GM18520 (cell line): ENCODE data around the gene FBXL19.

ENCODE experiments used
- ATAC-seq: cut with Tn5 transposase; IDR thresholded peaks from one replicate; pipeline ENCODE4 v1.9.1; 2021; ENCODE audit not compliant: unreplicated experiment

FBXL19 gene

GRCh38 chr16:30942426-30942806 is 19.0 kb downstream of the FBXL19 start:
- no peak for ATAC-seq

GRCh38 chr16:30944352-30944751 is 21.0 kb downstream of the FBXL19 start:
- no peak for ATAC-seq

GRCh38 chr16:30946671-30947540 is 23.5 kb downstream of the FBXL19 start:
- ATAC-seq = no peak

- no peak for ATAC-seq
Measured at GRCh38 chr16:30947541-30947858, 24.1 kb downstream of the FBXL19 start.

DNA sequence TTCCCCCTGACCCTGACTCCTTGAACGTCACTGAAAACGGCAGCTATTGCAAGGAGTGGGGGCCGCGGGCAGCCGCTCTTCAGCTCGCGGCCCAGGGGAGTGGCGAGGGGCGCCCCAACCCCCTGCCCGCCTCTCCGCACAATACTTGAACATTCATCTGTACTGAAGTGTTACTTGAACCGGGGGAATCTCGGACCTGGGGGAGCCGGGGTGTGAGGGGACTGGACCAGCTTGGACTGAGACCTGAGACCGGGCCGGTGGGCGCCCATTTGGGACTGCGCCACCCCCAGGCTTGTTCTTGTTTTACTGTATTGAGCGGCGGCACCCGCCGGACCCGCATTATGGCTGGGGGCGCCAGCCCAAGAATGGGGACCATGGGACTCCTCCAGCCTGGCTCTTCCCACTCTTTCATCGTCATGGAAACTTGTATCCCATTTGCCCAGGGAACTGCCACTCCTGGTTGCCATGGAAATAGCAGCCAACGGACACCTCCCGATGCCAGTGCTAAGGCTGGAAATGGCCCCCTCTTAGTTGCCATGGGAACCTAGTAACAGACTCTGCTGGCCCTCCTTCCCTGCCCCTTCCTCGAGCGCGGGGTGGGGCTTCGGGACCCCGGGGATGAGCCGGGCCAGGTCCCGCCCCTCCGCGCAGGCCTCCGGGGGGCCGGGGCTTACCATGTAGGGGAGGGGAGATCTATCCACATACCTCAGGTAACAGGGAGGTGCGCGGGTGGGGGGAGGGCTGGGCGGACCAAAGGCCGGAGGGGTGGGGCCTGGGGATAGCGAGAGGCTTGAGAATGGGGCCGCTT is 24.7 kb downstream of the FBXL19 start:
- no peak for ATAC-seq

DNA sequence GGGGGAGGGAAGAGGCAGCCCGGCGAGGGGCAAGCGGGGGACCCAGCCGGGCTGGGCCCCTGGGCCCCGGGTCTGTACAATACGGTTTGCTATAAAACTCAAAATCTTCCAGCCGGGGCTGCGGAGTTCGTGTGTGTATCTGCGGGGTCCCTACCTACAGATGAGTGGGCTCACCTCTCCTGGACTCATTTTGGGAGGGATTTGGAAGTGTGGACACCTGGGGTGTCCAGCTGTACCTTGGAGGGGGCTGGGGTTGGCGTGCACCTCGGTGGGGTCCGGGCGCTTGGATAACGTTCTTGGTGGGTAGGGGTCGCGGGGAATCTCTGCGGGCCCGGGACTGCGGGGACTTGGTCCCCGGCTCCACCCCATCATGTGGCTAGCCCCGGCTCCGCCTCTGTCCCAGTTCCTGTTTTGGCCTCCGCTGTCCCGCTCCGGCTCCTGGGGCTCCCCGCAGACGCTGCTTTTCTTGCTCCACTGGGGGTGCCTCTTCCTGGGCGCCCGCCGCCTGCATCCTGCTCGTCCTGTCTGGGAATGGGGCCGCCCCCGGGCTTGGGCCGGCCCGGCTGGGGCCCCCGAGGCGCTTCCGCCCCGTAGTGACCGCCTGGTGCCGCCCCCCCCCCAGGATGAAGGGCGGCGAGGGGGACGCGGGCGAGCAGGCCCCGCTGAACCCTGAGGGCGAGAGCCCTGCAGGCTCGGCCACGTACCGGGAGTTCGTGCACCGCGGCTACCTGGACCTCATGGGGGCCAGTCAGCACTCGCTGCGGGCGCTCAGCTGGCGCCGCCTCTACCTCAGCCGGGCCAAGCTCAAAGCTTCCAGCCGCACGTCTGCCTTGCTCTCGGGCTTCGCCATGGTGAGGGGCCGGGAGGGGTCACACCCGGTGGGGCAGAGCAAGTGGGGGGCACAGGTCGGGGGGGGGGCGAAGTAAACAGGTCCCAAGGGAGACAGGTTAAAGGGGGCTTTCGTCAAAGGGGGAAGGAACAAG is 25.6 kb downstream of the FBXL19 start, which contains the start of gene ORAI3:
Gene ORAI3 (plus strand): TSS at position 402 of the 983 bp plus-strand sequence. CDS start 222 bp downstream, at position 624.
- ATAC-seq = peak; percentile 46

- ATAC-seq = peak; percentile 34
Measured at GRCh38 chr16:30949650-30950515, 26.5 kb downstream of the FBXL19 start.

GRCh38 chr16:30950516-30951065 is 27.2 kb downstream of the FBXL19 start:
- ATAC-seq = no peak

DNA sequence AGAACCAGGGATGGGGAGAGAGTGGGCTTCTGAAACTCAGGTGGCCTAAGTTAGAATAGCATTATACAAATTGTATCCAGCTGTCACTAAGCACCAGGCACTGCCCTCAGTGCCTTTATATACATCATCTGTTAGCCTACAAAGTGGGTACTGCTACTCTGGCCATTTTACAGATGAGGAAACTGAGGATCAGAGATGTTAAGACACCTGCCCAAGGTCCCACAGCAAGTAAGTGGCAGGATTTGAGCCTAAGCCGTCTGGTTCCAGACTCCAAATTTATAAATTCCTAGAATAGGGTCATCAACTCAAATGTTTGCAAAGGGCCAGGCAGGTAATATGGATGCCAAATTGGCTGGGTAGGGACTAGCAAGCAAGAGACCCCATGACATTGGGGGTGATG is 27.8 kb downstream of the FBXL19 start:
- ATAC-seq = no peak

DNA sequence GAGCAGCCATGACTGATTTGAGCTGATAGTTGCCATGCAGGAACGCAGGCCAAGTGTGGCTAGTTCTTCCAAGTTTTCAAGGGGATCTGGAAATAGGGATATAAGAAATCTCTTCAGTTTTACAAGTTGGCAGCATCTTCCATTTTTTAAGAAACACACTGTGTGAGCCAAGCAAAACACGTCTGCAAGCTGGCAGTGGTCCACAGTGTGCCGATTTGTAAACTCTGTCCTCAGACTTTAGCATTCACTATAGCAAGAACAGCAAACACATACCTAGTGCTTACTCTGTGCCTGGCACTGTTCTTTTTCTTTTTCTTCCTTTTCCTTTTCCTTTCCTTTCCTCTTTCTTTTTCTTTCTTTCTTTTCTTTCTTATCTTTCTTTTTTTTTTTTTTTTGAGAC is 28.4 kb downstream of the FBXL19 start:
- ATAC-seq = no peak

DNA sequence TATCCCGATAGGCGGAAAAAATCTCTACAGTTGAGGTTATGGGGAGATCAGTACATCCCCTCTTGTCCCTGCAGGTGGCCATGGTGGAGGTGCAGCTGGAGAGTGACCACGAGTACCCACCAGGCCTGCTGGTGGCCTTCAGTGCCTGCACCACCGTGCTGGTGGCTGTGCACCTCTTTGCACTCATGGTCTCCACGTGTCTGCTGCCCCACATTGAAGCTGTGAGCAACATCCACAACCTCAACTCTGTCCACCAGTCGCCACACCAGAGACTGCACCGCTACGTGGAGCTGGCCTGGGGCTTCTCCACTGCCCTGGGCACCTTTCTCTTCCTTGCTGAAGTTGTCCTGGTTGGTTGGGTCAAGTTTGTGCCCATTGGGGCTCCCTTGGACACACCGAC is 29.7 kb downstream of the FBXL19 start:
- ATAC-seq = no peak

- peak; percentile 22 for ATAC-seq
Measured at GRCh38 chr16:30953511-30954124, 30.2 kb downstream of the FBXL19 start.

DNA sequence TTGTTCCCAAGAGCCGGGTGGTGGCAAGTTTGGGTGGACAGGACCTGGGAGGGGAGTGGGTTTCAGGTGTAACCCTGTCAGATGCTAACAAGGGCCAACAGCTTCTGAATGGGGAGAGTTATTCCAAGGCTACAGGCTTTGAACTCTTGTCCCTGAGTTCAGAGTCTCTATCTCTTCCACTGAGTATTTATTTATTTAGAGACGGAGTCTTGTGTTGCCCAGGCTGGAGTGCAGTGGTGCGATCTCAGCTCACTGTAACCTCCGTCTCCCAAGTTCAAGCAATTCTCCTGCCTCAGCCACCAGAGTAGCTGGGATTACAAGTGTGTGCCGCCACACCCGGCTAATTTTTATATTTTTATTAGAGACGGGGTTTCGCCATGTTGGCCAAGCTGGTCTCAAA is 31.6 kb downstream of the FBXL19 start:
- no peak for ATAC-seq

DNA sequence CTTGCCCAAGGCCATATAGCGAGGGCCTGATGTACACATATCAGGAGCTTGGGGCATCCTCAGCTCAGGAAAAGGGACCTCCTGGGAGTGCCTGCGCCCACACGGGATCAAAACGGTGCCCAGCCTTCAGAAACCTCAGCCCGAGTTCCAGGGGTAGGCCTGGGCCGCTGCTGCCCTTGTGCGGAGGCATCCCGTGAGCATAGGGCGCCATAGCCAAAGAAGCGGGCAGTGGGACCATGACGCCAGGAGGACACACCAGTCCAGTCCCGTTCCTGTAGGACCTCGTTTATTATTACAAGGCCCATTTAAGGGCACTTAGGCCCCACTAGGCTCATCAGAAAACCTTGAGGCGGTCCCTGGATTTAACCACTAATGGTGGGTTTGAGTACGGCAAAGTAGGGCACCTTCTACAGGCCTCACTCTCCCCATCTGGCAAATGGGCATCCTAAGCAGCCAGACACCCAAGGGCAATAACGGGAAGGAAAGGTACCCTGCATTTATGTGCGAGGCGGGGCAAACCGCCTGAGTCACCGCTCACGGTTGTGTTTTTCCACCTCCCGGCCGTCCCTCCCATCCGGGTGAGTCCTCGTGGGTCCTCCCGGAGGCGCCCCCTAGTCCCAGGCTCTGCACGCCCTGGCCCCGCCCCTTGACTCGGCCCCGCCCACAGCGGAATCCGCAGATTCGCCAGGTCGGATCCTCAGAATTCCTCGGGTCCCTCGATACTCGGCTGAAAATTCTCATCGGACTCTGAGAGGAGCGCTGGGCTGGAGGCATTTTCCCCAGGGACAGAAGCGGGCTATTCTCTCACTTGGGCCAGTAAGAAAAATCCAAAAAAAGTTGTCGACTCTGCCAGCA is 33.5 kb downstream of the FBXL19 start:
- ATAC-seq = no peak

DNA sequence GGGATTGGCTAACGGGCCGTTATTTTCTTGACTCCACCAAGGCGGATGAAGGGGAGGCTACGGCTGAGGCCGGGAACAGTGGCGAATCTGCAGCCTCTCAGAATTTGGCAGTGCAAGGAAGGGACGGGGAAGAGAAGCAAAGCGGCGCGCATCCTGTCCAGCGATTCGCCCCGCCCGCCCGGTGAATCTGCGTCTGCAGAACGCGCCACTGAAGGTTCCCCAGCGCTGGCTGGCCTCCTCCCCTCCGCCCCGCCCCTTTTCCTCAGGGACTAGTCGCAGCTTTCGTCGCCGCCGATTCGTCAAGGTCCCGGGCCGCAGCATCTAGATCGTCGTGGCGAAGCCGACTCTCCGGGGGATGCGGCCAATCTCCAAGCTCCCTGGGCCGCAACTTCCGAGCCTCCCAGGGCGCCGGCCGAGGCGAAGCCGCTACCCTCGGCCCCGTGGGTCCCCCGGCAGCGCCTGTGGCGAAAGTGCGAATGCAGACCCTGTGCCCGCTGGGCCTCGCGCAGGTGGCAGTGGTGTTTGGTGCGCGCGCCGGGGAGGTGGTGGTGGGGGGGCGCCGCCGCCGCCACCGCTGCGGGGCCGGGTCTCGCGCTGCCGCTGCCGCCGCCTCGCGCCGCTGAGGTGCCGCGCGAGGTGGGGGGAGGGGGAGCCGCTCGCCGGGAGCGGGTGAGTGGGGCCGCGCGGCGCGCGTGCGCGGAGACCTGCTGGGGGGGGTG is 34.2 kb downstream of the FBXL19 start, which contains the start of gene SETD1A:
Gene SETD1A (plus strand): TSS at position 299 of the 719 bp plus-strand sequence. CDS start 978 bp downstream, outside the sequence.
- peak; percentile 51 for ATAC-seq

- peak; percentile 9 for ATAC-seq
Measured at GRCh38 chr16:30958175-30959079, 35.1 kb downstream of the FBXL19 start.
